Measurements from ENCODE around the gene CARNS1. TPM values are rescaled to one million over a fixed set of nuclear protein-coding genes. Genes with fewer than 3 reads are reported as not detected.
A peak's percentile ranks its signal among the peaks of the same experiment; 100 is the strongest.

CARNS1 gene
- total RNA-seq, 1 experiment from 2014 or later = not detected

DNA sequence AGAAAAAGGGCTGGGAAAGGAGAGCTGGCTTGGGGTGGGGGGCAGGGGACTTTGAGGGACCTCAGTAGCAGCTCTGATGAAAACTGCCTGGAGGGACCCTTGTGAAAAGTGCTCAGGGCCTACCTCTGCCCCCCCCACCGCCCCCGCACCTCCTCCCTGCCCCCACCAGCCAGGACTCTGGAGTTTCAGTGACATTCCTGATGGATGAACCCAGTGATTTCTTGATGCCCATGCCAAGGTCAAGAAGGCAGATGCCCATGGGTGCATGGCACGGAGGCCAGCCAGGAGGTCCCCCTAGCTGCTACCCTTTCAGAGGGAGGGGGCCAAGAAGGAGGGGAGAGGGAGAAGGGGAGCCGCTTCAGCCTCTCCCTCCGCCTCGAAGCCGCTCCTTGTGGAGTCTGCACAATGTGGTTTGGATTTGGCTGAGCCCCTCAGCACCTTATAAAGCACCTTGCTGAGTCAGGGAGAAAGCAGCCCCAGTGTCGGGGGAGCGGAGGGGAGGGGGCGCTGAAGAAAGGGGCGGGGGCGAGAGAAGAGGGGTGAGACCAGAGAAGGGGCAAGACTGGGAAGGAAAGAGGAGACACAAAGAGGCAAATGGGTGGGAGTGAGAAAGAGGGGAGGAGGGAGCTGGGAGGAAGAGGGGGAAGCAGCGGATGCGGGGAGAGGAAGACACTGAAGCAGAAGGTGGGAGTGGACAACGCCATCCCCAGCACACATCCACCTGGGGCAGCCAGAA lies 40.0 kb upstream of the CARNS1 start:
- Mint-ChIP-seq H3K4me1 (ENCODE audit: low read depth, unreplicated experiment) (peaks cover 56% of the 10 kb centered on the region), H3K27me3 (ENCODE audit: unreplicated experiment) (no peaks in the 10 kb centered on the region), H3K9me3 (ENCODE audit: low read depth, unreplicated experiment) (no peaks in the 10 kb centered on the region), H3K27ac (ENCODE audit: unreplicated experiment) (peak overlapping the region; percentile 75), H3K36me3 (ENCODE audit: insufficient read depth, unreplicated experiment) (peaks cover 49% of the 10 kb centered on the region), H3K4me3 (ENCODE audit: low read depth, unreplicated experiment) (peak overlapping the region; percentile 71)
- CTCF ChIA-PET = interaction anchor here (0.6 to 3.3 kb wide), 8 partner anchors 13 to 187 kb away, joined by 3 to 30 read pairs (median 5); no protein-coding TSS in a partner anchor
- TF ChIP-seq, protein P1, sequence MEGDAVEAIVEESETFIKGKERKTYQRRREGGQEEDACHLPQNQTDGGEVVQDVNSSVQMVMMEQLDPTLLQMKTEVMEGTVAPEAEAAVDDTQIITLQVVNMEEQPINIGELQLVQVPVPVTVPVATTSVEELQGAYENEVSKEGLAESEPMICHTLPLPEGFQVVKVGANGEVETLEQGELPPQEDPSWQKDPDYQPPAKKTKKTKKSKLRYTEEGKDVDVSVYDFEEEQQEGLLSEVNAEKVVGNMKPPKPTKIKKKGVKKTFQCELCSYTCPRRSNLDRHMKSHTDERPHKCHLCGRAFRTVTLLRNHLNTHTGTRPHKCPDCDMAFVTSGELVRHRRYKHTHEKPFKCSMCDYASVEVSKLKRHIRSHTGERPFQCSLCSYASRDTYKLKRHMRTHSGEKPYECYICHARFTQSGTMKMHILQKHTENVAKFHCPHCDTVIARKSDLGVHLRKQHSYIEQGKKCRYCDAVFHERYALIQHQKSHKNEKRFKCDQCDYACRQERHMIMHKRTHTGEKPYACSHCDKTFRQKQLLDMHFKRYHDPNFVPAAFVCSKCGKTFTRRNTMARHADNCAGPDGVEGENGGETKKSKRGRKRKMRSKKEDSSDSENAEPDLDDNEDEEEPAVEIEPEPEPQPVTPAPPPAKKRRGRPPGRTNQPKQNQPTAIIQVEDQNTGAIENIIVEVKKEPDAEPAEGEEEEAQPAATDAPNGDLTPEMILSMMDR (IDR thresholded peaks at IDR 0.05; ENCODE audit: unreplicated experiment) = no peak
- BruUV-seq (replicated peaks) = no TSS peak
- no peak for DNase-seq
- intact Hi-C loops (cut with micrococcal nuclease; ENCODE audit: unreplicated experiment) = no loop called here

GRCh38 chr11:67376063-67376820 lies 39.2 kb upstream of the CARNS1 start:
- Mint-ChIP-seq H3K4me1 (ENCODE audit: low read depth, unreplicated experiment) (peaks cover 56% of the 10 kb centered on the region), H3K27ac (ENCODE audit: unreplicated experiment) (peak overlapping the region; percentile 75), H3K4me3 (ENCODE audit: low read depth, unreplicated experiment) (no peak overlapping the region), H3K27me3 (ENCODE audit: unreplicated experiment) (no peaks in the 10 kb centered on the region), H3K36me3 (ENCODE audit: insufficient read depth, unreplicated experiment) (peaks cover 48% of the 10 kb centered on the region), H3K9me3 (ENCODE audit: low read depth, unreplicated experiment) (no peaks in the 10 kb centered on the region)
- TF ChIP-seq, protein P1 (IDR thresholded peaks at IDR 0.05; ENCODE audit: unreplicated experiment) = no peak
- DNase-seq = no peak
- no TSS peak for BruUV-seq (replicated peaks)
- CTCF ChIA-PET = interaction anchor here (0.6 to 3.3 kb wide), 5 partner anchors 19 to 45 kb away, joined by 3 to 30 read pairs (median 6); no protein-coding TSS in a partner anchor
- intact Hi-C loops (cut with micrococcal nuclease; ENCODE audit: unreplicated experiment) = no loop called here

GRCh38 chr11:67376873-67377808 lies 38.3 kb upstream of the CARNS1 start:
- no TSS peak for BruUV-seq (replicated peaks)

More at GRCh38 chr11:67376873-67377808, 38.3 kb upstream of the CARNS1 start:
- H3K36me3 Mint-ChIP-seq (ENCODE audit: insufficient read depth, unreplicated experiment) = peaks cover 39% of the 10 kb centered on the region
- no peaks in the 10 kb centered on the region for H3K27me3 Mint-ChIP-seq (ENCODE audit: unreplicated experiment)
- intact Hi-C loops (cut with micrococcal nuclease; ENCODE audit: unreplicated experiment) = no loop called here
- no peak overlapping the region for H3K27ac Mint-ChIP-seq (ENCODE audit: unreplicated experiment)
- peaks cover 56% of the 10 kb centered on the region for H3K4me1 Mint-ChIP-seq (ENCODE audit: low read depth, unreplicated experiment)
- CTCF ChIA-PET = interaction anchor here (0.6 to 3.2 kb wide), 6 partner anchors 9 to 1835 kb away, joined by 3 to 12 read pairs (median 4); no protein-coding TSS in a partner anchor
- TF ChIP-seq, protein P1 (IDR thresholded peaks at IDR 0.05; ENCODE audit: unreplicated experiment) = no peak
- DNase-seq = peak; percentile 43
- no peaks in the 10 kb centered on the region for H3K9me3 Mint-ChIP-seq (ENCODE audit: low read depth, unreplicated experiment)
- H3K4me3 Mint-ChIP-seq (ENCODE audit: low read depth, unreplicated experiment) = no peak overlapping the region

Data from Calu3 (cell line).